NCI-H524 (cell line): Measurements from ENCODE around the gene KIFBP.
A peak's percentile ranks its signal among the peaks of the same experiment; 100 is the strongest.
"Not testable (repeated sequence)": the region's sequence is repeated elsewhere in the genome, so short reads cannot be mapped to it uniquely, and the experiment has no call there.

Experiments used
- DNase-seq, 2 experiments: peaks; one replicate each; lab custom pipeline; 2025; lab: John Stamatoyannopoulos, UW

The KIFBP gene, protein sequence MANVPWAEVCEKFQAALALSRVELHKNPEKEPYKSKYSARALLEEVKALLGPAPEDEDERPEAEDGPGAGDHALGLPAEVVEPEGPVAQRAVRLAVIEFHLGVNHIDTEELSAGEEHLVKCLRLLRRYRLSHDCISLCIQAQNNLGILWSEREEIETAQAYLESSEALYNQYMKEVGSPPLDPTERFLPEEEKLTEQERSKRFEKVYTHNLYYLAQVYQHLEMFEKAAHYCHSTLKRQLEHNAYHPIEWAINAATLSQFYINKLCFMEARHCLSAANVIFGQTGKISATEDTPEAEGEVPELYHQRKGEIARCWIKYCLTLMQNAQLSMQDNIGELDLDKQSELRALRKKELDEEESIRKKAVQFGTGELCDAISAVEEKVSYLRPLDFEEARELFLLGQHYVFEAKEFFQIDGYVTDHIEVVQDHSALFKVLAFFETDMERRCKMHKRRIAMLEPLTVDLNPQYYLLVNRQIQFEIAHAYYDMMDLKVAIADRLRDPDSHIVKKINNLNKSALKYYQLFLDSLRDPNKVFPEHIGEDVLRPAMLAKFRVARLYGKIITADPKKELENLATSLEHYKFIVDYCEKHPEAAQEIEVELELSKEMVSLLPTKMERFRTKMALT

DNA sequence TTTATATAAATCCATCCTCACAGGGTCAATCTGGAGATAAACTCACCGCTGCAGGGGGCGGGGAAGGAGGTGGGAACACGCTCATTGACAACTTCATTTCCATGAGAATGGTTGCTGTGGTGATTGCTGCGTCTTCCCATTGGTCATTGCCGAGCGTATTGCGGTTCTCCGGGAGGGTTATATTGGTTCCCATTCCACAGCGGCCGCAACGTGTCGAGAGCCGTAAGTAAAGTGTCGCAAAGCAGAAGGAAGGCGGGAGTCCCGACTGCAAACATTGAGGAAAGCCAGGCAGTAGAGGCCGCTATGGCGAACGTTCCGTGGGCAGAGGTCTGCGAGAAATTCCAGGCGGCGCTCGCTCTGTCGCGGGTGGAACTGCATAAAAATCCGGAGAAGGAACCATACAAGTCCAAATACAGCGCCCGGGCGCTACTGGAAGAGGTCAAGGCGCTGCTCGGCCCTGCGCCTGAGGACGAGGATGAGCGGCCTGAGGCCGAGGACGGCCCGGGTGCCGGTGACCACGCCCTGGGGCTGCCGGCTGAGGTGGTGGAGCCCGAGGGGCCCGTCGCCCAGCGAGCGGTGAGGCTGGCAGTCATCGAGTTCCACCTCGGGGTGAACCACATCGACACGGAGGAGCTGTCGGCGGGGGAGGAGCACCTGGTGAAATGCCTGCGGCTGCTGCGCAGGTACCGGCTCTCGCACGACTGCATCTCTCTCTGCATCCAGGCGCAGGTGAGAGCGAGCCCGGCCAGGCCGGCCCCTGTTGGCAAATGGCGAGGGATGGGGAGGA, at the start of gene KIFBP:
KIFBP (plus strand) TSS at position 274 of the 787 bp plus-strand sequence; CDS start at position 304, 30 bp downstream.
- peak; percentile 68 to 87 for DNase-seq

DNA sequence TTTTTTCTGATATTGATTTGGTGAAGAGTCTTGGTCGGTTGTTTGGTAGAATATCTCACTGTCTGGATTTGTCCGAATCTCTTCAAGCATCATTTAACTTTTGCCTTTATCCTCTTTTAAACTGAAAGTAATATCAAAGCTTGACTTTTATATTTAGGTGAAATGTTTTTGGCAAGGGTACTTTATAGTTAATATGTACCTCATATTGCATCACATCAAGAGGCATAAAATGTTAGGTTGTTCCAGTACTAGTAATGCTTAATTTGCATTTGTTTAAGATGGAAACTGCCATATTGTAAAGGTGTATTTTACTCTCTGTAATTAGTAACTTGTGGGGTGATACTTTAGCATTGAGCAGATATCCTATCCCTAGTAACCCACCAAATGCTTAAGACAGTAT, 49.7 kb upstream of the KIFBP start:
- DNase-seq: no peak

DNA sequence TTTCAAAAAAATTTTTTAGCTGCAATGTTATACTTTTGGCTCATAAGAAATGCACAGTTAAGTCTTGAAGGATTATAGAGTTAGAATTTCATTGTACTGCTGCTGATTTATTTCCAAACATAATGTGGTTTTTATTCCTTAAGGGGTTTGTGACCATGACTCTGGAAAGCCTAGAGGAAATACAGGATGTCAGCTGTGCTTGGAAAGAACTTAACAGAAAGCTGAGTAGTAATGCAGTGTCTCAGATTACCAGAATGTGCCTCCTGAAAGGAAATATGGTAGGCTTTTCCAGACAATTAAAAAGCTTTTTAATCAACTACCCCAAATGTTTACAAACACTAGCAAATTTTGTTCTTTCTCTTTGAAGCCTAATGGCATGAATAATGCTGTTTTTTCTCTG, 47.7 kb upstream of the KIFBP start:
- not testable (repeated sequence) for DNase-seq

DNA sequence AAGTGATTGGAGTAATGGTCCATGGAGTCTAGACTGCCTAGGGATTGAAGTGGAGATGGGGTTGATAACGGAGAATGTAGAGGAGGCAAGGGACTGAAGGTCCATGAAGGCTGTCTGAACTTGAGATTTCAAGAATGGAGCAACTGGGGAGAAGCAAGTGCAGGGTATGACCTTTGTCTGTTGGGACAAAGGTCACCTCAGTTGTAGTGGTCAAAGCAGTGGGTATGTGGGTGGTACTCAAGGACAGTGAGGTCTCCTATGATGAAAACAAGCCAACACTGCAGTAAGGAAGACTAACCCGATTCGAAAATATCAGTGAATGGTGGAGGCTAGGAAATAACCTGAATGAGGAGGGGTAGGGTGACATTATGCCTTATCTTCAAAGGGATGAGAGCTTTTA, 38.0 kb upstream of the KIFBP start:
- DNase-seq: no peak

DNA sequence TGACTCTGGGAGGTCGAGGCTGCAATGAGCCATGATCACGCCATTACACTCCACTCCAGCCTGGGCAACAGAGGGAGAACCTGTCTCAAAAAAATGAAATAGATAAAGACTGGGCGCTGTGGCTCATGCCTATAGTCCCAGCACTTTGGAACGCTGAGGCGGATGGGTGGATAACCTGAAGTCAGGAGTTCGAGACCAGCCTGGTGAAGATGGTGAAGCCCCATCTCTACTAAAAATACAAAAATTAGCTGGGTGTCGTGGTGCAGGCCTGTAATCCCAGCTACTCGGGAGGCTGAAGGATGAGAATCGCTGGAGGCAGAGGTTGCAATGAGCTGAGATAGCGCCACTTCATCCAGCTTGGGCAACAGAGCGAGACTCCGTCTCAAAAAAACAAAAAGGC, 33.7 kb upstream of the KIFBP start:
- DNase-seq: no peak

DNA sequence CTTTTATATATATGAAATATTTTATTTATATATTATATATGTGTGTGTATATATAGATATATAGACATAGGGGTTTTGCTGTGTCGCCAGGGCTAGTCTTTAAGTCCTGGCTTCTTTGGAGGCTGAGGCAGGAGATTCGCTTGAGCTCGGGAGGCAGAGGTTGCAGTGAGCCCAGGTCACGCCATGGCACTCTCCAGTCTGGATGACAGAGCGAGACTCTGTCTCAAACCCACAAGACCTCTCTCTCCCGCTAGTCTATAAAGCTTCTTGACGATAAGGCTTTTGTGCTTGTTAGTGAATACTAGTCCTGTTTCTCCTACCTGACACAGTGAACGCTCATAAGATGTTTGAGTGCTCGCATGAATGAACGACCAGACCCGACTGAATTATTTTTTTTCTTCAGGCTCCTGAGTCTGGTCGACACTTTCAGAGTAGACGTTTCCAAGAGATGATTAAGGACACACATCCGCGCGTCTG, 33.2 kb upstream of the KIFBP start:
- DNase-seq: no peak

DNA sequence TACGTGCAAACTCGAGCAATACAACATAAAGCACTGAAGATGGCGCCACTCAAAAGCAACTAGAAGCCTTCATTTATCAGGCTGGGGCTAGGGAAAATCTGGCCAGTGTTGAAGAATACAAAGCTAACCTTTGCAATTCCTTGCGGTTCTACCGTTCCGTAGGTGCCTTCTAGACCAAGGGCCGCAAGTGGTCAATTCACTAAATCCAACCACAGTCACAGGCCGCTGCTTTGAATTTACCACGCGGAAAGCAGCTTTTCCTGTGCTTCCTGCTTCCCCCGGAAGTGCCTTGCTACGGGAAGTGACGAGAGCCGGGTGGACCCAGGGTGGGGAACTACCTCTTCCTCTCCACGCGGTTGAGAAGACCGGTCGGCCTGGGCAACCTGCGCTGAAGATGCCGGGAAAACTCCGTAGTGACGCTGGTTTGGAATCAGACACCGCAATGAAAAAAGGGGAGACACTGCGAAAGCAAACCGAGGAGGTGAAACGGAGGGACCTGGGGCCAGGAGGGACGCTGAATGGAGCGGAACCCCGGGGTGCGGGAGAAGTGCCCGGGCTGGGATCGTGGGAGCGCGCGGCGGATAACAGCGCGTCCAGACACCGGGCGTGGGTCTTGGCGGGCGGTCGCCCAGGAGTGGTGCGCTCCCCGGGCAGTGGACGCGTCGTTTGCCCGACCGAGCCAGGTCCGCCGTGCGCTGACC, 32.6 kb upstream of the KIFBP start, which contains the start of gene DDX21:
DDX21 (plus strand) TSS at position 339 of the 701 bp plus-strand sequence; CDS start at position 395, 56 bp downstream.
- peak; percentile 39 to 61 for DNase-seq

DNA sequence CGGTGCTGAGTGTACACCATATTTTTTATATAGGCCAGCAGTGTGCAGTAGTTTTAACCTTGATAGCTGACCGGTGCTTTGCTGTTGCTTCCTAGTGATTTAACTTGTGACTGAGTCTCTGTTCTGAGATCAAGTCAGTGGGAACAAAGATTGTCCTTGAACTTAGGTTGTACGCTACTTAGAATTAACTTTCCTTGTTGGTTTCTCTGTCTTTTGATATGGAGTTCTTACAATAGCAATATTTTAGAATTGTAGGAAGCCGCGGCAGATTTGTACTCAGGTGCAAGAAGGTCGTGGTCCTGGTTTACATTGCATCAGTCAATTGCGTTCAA, 31.4 kb upstream of the KIFBP start:
- no peak for DNase-seq

DNA sequence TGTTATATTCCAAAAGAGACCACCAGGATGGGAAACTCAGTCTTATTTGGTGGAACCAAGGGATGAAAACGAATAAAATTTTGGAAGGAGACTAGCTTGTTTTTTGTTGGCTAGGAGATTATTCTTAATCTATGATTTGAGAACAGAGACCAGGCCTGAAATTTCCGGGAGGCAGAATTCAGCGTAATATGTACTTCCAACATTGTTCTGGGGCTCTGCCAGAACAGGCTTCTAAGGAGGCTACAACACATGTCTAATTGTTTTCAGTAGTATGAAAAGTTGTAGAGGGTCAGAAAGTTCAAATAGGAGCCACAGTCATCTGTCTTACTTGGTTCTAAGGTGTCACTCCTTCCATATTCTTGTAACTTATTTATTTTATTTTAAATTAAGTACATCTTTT, 30.9 kb upstream of the KIFBP start:
- DNase-seq: no peak

DNA sequence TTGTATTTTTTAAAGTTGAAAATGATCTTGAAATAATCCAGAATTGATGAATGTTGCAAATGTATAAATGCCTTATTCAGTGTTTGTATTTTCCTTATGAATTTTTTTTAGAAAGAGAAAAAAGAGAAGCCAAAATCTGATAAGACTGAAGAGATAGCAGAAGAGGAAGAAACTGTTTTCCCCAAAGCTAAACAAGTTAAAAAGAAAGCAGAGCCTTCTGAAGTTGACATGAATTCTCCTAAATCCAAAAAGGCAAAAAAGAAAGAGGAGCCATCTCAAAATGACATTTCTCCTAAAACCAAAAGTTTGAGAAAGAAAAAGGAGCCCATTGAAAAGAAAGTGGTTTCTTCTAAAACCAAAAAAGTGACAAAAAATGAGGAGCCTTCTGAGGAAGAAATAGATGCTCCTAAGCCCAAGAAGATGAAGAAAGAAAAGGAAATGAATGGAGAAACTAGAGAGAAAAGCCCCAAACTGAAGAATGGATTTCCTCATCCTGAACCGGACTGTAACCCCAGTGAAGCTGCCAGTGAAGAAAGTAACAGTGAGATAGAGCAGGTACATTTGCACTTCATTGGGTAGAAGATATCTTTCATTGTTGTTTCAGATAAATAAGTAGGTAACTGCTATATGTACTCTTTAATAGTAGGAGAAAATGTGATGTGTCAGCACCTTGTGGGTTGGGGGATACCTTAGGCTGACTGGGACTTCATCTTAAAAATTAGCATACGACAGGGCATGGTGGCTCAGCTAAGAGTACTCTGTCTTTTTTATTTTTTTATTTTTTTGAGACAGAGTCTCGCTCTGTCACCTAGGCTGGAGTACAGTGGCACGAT, 28.7 kb upstream of the KIFBP start:
- DNase-seq: no peak

DNA sequence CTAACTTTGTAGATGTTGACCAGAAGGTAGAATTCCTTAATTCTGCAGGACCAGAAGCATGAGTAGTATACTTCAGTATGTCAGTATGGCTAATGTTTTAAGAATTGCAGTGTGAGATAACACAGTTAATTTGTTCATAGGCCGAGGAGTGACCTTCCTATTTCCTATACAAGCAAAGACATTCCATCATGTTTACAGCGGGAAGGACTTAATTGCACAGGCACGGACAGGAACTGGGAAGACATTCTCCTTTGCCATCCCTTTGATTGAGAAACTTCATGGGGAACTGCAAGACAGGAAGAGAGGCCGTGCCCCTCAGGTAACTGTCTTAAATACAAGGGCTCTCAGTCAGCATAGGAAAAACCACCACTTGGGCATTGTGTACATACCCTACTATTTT, 25.5 kb upstream of the KIFBP start:
- no peak for DNase-seq

DNA sequence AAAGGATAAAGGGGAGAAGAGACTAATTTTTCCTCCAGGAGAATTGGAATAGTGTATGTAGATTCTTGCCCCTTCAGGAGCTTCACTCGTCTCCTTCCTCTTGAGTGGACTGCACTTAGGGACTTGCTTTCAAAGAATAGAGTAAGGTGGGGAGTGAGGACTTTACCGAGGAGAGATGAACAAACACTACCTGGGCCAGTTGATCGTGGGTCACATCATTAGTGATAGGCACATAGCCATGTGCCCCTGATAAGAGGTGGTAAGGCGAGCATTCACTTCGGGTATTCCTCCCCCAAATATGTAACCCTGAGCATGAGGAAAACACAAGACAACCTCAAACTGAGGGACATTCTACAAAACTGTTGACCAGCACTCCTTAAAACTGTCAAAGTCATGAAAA, 14.6 kb upstream of the KIFBP start:
- DNase-seq: no peak

DNA sequence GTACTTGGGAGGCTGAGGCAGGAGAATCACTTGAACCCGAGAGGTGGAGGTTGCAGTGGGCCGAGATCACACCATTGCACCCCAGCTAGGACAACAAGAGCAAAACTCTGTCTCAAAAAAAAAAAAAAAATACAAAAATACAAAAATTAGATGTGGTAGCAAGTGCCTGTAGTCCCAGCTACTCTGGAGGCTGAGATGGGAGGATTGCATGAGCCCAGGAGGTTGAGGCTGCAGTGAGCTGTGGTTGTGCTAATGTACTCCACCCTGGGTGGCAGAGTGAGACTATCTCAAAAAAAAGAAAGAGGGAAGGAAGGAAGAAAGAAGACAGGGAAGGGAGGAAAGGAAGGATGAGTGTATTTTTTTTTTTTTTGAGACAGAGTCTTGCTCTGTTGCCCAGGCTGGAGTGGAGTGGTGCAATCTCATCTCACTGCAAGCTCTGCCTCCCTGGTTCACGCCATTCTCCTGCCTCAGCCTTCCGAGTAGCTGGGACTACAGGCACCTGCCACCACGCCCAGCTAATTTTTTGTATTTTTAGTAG, 12.6 kb upstream of the KIFBP start:
- DNase-seq: not testable (repeated sequence)

DNA sequence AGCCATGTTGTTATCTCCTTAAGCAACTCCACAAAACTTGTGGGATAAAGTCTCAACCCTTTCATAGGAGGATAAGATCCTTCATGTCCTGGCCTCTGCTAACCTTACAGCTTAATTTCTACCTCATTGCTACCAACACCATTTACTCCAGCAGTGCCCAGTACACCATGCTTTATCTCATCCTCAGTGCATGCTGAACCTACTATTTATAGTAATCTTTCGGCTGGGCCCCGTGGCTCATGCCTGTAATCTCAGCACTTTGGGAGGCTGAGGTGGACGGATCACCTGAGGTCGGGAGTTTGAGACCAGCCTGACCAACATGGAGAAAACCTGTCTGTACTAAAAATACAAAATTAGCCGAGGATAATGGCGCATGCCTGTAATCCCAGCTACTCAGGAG, 8.9 kb upstream of the KIFBP start:
- DNase-seq: not testable (repeated sequence)

DNA sequence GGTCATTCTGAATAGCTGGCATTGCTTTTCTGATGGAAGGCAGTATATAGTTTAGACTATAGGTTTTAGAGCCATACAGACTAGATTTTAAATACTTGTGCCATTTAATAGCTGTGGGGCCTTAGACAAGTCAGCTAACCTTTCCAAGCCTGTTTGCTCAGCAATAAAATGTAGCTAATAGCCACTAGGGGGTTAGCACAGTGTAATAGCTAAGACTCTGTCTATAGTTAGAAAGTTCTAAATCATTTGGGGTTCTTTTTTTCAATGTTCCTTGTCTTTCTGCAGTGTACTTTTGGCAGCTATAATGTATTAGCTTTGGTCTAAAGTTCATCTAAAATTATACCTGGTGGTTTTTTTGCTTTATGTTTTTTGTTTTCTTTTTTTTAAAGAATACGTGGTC, 7.5 kb upstream of the KIFBP start:
- no peak for DNase-seq

DNA sequence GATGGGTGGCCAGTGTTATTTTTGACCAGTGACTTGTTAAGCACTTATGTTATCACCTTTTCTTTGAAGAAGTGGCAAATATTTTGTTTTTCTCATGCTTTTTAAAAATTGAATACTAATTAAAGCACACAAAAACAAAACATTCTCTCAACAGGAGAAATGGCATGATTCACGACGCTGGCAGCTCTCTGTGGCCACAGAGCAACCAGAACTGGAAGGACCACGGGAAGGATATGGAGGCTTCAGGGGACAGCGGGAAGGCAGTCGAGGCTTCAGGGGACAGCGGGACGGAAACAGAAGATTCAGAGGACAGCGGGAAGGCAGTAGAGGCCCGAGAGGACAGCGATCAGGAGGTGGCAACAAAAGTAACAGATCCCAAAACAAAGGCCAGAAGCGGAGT, 6.2 kb upstream of the KIFBP start:
- DNase-seq: no peak

DNA sequence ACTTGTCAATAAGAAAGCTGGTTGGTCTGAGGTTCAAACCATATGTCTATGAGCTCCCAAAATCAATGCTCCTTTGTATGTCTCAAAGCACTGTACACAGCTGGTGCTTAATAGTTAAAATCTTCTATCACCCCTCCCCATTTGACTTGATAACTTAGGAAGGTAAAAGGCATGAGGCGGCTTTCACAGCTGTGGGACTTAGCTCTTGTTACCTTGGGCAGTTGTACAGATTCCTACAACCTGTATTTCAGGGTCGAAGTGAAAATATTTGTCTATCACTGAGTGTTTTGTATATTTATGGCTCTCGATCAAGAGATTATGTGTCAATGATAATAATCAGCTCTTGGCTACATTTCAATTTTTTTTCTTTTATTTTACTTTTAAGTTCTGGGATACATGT, 992 bp upstream of the KIFBP start:
- no peak for DNase-seq

DNA sequence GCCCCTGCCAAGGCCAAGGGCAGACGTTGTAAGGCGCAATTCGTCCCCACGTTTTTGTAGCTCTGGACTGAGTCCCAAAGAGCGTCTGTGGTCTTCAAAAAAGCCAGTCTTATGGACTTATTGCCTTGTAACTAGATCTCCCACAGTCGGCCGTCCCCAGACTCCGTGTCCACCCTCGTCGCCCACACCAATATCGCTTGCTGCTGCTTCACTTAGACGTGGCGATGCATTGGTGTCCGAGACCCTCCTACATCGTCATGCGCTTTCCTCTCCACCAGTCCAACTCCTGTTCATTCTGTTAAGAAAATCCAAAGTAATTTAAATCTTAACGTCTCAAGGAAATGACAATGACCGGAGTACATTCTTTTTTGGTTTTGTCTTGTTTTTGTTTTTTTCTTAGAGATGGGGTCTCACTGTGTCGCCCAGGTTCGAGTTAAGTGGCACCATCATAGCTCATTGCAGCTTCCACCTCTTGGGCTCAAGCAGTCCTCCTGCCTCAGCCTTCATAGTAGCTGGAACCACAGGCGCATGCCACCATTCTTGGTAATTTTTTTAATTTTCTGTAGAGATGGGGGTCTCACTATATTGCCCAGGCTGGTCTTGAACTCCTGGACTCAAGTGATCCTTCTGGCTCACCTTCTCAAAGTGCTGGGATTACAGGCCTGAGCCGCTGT, 851 bp downstream of the KIFBP start:
- DNase-seq: no peak

DNA sequence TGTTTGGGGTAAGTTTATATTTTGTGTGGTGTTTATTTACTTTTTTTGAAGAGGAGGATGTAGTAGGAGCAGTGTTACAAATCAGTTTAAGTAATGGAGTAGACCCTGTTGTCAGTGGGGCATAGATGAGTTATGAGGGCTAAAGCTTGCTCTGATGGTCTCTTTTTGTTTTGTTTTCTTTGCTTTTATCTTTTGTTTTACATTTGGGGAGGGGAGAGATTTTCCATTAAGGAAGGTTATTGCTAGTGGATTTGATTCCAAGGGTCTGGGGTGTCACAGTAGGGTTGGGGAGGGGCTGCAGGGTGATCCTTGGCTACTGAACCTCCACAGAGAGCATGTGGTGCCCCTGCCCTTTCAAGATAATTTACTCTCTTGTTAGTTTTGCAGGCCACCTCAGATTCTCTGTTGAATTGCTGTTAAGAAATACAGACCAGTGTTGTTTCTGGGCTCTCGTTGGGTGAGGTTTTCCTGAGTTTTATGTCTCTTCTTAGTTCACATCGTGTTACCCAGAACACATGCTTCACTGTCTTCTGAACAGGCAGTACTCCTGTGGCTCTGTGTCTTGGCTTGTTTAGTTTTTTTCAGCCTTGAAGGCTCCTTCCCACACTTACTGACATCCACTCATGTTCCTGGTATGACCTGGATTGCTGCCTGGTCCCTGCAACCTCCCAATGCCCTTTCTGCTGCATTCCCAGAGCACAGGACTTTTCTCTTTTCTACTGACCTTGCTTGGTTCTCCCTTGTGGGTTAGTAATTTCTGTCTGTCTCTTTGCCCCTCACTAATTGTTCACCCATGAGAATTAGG, 4.2 kb downstream of the KIFBP start:
- DNase-seq: no peak

DNA sequence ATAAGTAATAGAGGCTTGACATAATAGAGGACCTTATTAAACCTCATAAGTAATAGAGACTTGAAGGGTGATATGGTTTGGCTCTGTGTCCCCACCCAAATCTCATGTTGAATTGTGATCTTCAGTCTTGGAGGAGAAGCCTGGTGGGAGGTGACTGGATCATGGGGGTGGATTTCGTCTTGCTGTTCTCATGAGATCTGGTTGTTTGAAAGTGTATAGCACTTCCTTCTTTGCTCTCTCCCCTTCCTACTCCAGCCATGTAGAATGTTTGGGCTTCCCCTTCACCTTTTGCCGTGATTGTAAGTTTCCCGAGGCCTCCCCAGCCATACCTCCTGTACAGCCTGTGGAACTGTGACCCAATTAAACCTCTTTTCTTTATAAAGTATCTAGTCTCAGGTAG, 8.6 kb downstream of the KIFBP start:
- no peak for DNase-seq
